Measurements from ENCODE around the gene MTHFS. TPM values are rescaled to one million over a fixed set of nuclear protein-coding genes. Genes with fewer than 3 reads are reported as not detected.

The MTHFS gene
- total RNA-seq, 1 donor from 2014 or later: 8.4 TPM

GRCh38 chr15:79798311-79798710, 98.5 kb downstream of the MTHFS start:
- H3K27ac ChIP-seq (ENCODE audit: low read depth, low read length): no peak overlapping the region
- no peaks in the 10 kb centered on the region for H3K27me3 ChIP-seq (ENCODE audit: control insufficient read depth in 3 of 3, insufficient read depth in 3 of 3, low read length in 3 of 3)
- H3K9me3 ChIP-seq (ENCODE audit: control insufficient read depth in 3 of 3, low read length in 3 of 3): no peaks in the 10 kb centered on the region
- H3K4me3 ChIP-seq (ENCODE audit: low read length in 3 of 3): no peak overlapping the region
- no peaks in the 10 kb centered on the region for H3K4me1 ChIP-seq (ENCODE audit: control insufficient read depth in 3 of 3, insufficient read depth in 3 of 3, low read length in 3 of 3)
- no peak overlapping the region for H3K9ac ChIP-seq (ENCODE audit: low read depth in 1 of 3, low read length in 3 of 3)
- H3K36me3 ChIP-seq (ENCODE audit: control insufficient read depth in 3 of 3, insufficient read depth in 3 of 3, low read length in 3 of 3): no peaks in the 10 kb centered on the region

Small RNA genes within 50 kb of the gene (small RNA-seq; reads per million reads assigned to genes)
- not detected for gene RNU6-667P

Other genes starting within 250 kb of the MTHFS start
- 1.0 TPM for gene BCL2A1, start 74.2 kb upstream of the MTHFS start, total RNA-seq
- 164 TPM for gene ZFAND6, start 162.7 kb upstream of the MTHFS start, total RNA-seq

Data from skeletal muscle tissue (tissue), 5 donors.